Neural progenitor cell (in vitro differentiated cells): ENCODE results near the gene SMYD2. TPM values are rescaled to one million over a fixed set of nuclear protein-coding genes. Genes with fewer than 3 reads are reported as not detected.

Experiments
- DNase-seq: peaks from one replicate; pipeline ENCODE4 v3.0.0-alpha.2; 2016; ENCODE audit warnings: low spot score
- H2AFZ ChIP-seq: fragments of 200-600 bp; sonication (generic); replicated peaks from 2 replicates; pipeline ENCODE4 v1.6.1; 2016; ENCODE audit warnings: antibody characterized with exemption
- H3F3A ChIP-seq: fragments of 200-600 bp; sonication (generic); 2 replicates; pipeline ENCODE4 v1.6.1; 2016; ENCODE audit warnings: antibody characterized with exemption, low read depth
- H3K27ac ChIP-seq: fragments of 200-600 bp; sonication (generic); 2 replicates; pipeline ENCODE4 v1.5.1; 2016; ENCODE audit warnings: mild to moderate bottlenecking
- H3K27me3 ChIP-seq: fragments of 200-600 bp; sonication (generic); 2 replicates; pipeline ENCODE4 v1.6.1; 2016; ENCODE audit warnings: mild to moderate bottlenecking, moderate library complexity
- H3K36me3 ChIP-seq: fragments of 200-600 bp; sonication (generic); 2 replicates; pipeline ENCODE4 v1.5.1; 2016
- H3K4me1 ChIP-seq: fragments of 200-600 bp; sonication (generic); 2 replicates; pipeline ENCODE4 v1.6.1; 2016; ENCODE audit warnings: mixed run types
- H3K4me2 ChIP-seq: fragments of 200-600 bp; sonication (generic); 2 replicates; pipeline ENCODE4 v1.6.1; 2016
- H3K4me3 ChIP-seq: fragments of 200-600 bp; sonication (generic); 2 replicates; pipeline ENCODE4 v1.5.1; 2016
- H3K79me2 ChIP-seq: fragments of 200-600 bp; sonication (generic); 2 replicates; pipeline ENCODE4 v1.6.1; 2016; ENCODE audit warnings: low read depth
- H3K9ac ChIP-seq: fragments of 200-600 bp; sonication (generic); 2 replicates; pipeline ENCODE4 v1.6.1; 2016
- H3K9me3 ChIP-seq: fragments of 200-600 bp; sonication (generic); 2 replicates; pipeline ENCODE4 v1.5.1; 2016; ENCODE audit warnings: low read depth
- H4K20me1 ChIP-seq: fragments of 200-600 bp; sonication (generic); 2 replicates; pipeline ENCODE4 v1.6.1; 2016; ENCODE audit warnings: low read depth
- H3K27ac Mint-ChIP-seq: 3 replicates; pipeline ENCODE4 v1.8.0; 2021; ENCODE audit warnings: mixed read lengths
- H3K27me3 Mint-ChIP-seq: 2 replicates; pipeline ENCODE4 v1.8.0; 2022; ENCODE audit warnings: low read depth, mild to moderate bottlenecking, inconsistent platforms, moderate library complexity, mixed read lengths; ENCODE audit not compliant: insufficient read depth
- H3K36me3 Mint-ChIP-seq: 3 replicates; pipeline ENCODE4 v1.8.0; 2021; ENCODE audit warnings: mixed read lengths
- H3K4me1 Mint-ChIP-seq: 3 replicates; pipeline ENCODE4 v1.8.0; 2021; ENCODE audit warnings: mixed read lengths
- H3K4me3 Mint-ChIP-seq: 3 replicates; pipeline ENCODE4 v1.8.0; 2021; ENCODE audit warnings: mild to moderate bottlenecking, moderate library complexity, mixed read lengths
- H3K9me3 Mint-ChIP-seq: 3 replicates; pipeline ENCODE4 v1.8.0; 2020; ENCODE audit warnings: mixed read lengths
- EZH2 ChIP-seq: fragments of 200-600 bp; sonication (generic); IDR thresholded peaks from 2 replicates; pipeline ENCODE4 v1.6.1; 2017; ENCODE audit warnings: antibody characterized with exemption, mild to moderate bottlenecking, moderate library complexity
- EZH2phosphoT487 ChIP-seq: fragments of 200-600 bp; sonication (generic); IDR thresholded peaks from 2 replicates; pipeline ENCODE4 v1.6.1; 2017; ENCODE audit warnings: antibody characterized with exemption
- total RNA-seq: library from RNA; depleted of rRNA; stranded (reverse); fragments of >200 nt; gene quantifications from 2 replicates; pipeline ENCODE4 v1.2.3, GENCODE V29; 2015; ENCODE audit warnings: low replicate concordance
- TF ChIP-seq, protein P1 (sequence below): fragments of 200-600 bp; sonication (generic); IDR thresholded peaks from 2 replicates; pipeline ENCODE4 v1.5.1; 2017; ENCODE audit warnings: antibody characterized with exemption, mild to moderate bottlenecking

Gene SMYD2
- total RNA-seq, 1 donor from 2014 or later, result 20.5 TPM

DNA sequence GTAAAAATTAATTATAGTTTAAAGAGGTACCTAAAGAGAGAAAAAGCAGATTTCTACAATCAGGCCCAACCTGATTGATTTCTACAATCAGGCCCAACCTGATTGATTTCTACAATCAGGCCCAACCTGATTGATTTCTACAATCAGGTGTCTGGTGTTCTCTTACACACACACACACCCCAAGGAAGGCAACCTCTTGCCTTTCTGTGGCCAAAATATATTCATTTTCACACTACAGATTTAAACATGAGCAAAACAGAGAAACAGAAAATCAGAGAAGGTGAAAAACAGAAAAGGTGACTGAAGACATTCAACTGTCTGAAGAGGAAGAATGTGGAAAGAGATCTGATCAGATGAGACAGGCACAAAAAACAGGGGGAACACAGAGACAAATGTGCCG, 104.5 kb downstream of the SMYD2 start:
- Histone ChIP-seq H3K79me2 (no peaks in the 10 kb centered on the region), H3K4me1 (peaks cover 6% of the 10 kb centered on the region), H3K27ac (no peak overlapping the region), H4K20me1 (no peaks in the 10 kb centered on the region), H3K27me3 (no peaks in the 10 kb centered on the region), H3K9ac (no peak overlapping the region), H2AFZ (no peak overlapping the region), H3K4me2 (no peak overlapping the region), H3K4me3 (no peak overlapping the region), H3K9me3 (no peaks in the 10 kb centered on the region), H3K36me3 (no peaks in the 10 kb centered on the region), H3F3A (no peaks in the 10 kb centered on the region)
- Mint-ChIP-seq H3K4me1 (no peaks in the 10 kb centered on the region), H3K36me3 (peaks cover 24% of the 10 kb centered on the region), H3K4me3 (no peak overlapping the region), H3K27me3 (peaks cover 4% of the 10 kb centered on the region), H3K27ac (no peak overlapping the region), H3K9me3 (no peaks in the 10 kb centered on the region)
- TF ChIP-seq EZH2phosphoT487, result no peak
- TF ChIP-seq, protein P1, sequence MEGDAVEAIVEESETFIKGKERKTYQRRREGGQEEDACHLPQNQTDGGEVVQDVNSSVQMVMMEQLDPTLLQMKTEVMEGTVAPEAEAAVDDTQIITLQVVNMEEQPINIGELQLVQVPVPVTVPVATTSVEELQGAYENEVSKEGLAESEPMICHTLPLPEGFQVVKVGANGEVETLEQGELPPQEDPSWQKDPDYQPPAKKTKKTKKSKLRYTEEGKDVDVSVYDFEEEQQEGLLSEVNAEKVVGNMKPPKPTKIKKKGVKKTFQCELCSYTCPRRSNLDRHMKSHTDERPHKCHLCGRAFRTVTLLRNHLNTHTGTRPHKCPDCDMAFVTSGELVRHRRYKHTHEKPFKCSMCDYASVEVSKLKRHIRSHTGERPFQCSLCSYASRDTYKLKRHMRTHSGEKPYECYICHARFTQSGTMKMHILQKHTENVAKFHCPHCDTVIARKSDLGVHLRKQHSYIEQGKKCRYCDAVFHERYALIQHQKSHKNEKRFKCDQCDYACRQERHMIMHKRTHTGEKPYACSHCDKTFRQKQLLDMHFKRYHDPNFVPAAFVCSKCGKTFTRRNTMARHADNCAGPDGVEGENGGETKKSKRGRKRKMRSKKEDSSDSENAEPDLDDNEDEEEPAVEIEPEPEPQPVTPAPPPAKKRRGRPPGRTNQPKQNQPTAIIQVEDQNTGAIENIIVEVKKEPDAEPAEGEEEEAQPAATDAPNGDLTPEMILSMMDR, result no peak
- no peak for TF ChIP-seq EZH2
- no peak for DNase-seq

DNA sequence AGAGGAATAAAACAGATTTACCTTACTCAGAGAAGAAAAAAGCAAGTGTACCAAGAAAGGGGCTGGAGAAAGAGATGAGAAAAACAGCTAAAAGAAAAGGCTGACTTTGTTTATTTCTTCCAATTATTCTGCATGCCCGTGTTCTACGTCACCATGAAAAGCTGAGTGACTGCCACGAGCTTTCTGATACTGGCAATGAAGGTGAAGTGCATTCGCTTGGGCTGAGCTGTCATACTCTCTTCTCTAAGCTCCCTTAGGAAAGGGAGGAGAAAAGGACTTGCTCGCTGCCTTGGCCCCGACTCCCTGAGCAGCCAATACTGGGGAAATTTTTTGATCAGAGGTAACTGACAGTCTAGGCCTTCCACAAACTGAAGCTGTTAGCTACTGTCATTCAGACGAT, 105.4 kb downstream of the SMYD2 start:
- Histone ChIP-seq H3K36me3 (no peaks in the 10 kb centered on the region), H4K20me1 (no peaks in the 10 kb centered on the region), H2AFZ (no peak overlapping the region), H3K4me1 (peaks cover 3% of the 10 kb centered on the region), H3K4me3 (no peak overlapping the region), H3K9me3 (no peaks in the 10 kb centered on the region), H3K4me2 (no peak overlapping the region), H3K9ac (no peak overlapping the region), H3F3A (no peaks in the 10 kb centered on the region), H3K27me3 (no peaks in the 10 kb centered on the region), H3K79me2 (no peaks in the 10 kb centered on the region), H3K27ac (no peak overlapping the region)
- Mint-ChIP-seq H3K27me3 (peaks cover 4% of the 10 kb centered on the region), H3K36me3 (peaks cover 19% of the 10 kb centered on the region), H3K27ac (no peak overlapping the region), H3K4me1 (no peaks in the 10 kb centered on the region), H3K4me3 (no peak overlapping the region), H3K9me3 (no peaks in the 10 kb centered on the region)
- no peak for TF ChIP-seq EZH2
- no peak for TF ChIP-seq EZH2phosphoT487
- TF ChIP-seq, protein P1, result no peak
- DNase-seq, result no peak
